CD4-positive, alpha-beta T cell (primary cell): ENCODE data around the gene FAM222B. TPM values are rescaled to one million over a fixed set of nuclear protein-coding genes. Genes with fewer than 3 reads are reported as not detected.
A peak's percentile ranks its signal among the peaks of the same experiment; 100 is the strongest.
"Not testable (repeated sequence)": the region's sequence is repeated elsewhere in the genome, so short reads cannot be mapped to it uniquely, and the experiment has no call there.

Experiments used
- ATAC-seq: fragments of 200-7000 bp; cut with Tn5 transposase; one replicate; pipeline ENCODE4 v1.10.0; 2022; ENCODE audit warnings: mild to moderate bottlenecking; ENCODE audit not compliant: poor library complexity
- CTCF ChIA-PET: fragments of 350-600 bp; sonication (Branson Sonifier 250); formaldehyde crosslinking; loops from one replicate; lab custom pipeline; 2021; ENCODE audit warnings: antibody characterized with exemption, inconsistent platforms; lab: Charles Lee
- POLR2A ChIA-PET: fragments of 350-600 bp; sonication (Branson Sonifier 250); formaldehyde crosslinking; loops from one replicate; lab custom pipeline; 2021; ENCODE audit warnings: antibody characterized with exemption, inconsistent platforms; lab: Charles Lee
- DNase-seq, 14 experiments: peaks; one replicate each; pipeline ENCODE4 v3.0.0-alpha.2; 2013 to 2020; ENCODE audit warnings: mixed read lengths in 2 of 14
- H3K27ac ChIP-seq, 2 donors: one replicate each; pipeline versions ENCODE4 v1.5.1 to v1.7.0; 2013; ENCODE audit warnings: low read length in 2 of 2, low read depth in 1 of 2, mild to moderate bottlenecking in 1 of 2
- H3K27me3 ChIP-seq, 2 experiments: 1 replicate in 1 of 2; 2 replicates in 1 of 2; pipeline versions ENCODE4 v1.6.1 to v1.7.0; 2013; ENCODE audit warnings: low read length in 2 of 2, control low read depth in 1 of 2, mild to moderate bottlenecking in 1 of 2, moderate library complexity in 1 of 2; ENCODE audit not compliant: insufficient read depth in 2 of 2, control insufficient read depth in 1 of 2
- H3K36me3 ChIP-seq: one replicate; pipeline ENCODE4 v1.6.1; 2013; ENCODE audit warnings: low read length, control low read depth; ENCODE audit not compliant: insufficient read depth
- H3K4me1 ChIP-seq: one replicate; pipeline ENCODE4 v1.6.1; 2013; ENCODE audit warnings: low read length, control low read depth; ENCODE audit not compliant: insufficient read depth
- H3K4me3 ChIP-seq: one replicate; pipeline ENCODE4 v1.5.1; 2013; ENCODE audit warnings: mild to moderate bottlenecking, low read length, moderate library complexity
- H3K9me3 ChIP-seq, 2 experiments: 1 replicate in 1 of 2; 2 replicates in 1 of 2; pipeline versions ENCODE4 v1.6.1 to v1.7.0; 2013; ENCODE audit warnings: low read length in 2 of 2, mild to moderate bottlenecking in 2 of 2, control low read depth in 1 of 2, moderate library complexity in 1 of 2; ENCODE audit not compliant: control insufficient read depth in 1 of 2, insufficient read depth in 1 of 2
- H3K27ac Mint-ChIP-seq: one replicate; pipeline ENCODE4 v1.8.0; 2020; ENCODE audit warnings: mixed read lengths
- H3K27me3 Mint-ChIP-seq: one replicate; pipeline ENCODE4 v1.8.0; 2021; ENCODE audit warnings: mixed read lengths
- H3K36me3 Mint-ChIP-seq: one replicate; pipeline ENCODE4 v1.8.0; 2021; ENCODE audit warnings: low read depth, mixed read lengths
- H3K4me1 Mint-ChIP-seq: one replicate; pipeline ENCODE4 v1.8.0; 2021; ENCODE audit warnings: low read depth, mixed read lengths
- H3K4me3 Mint-ChIP-seq: one replicate; pipeline ENCODE4 v1.8.0; 2020; ENCODE audit warnings: mild to moderate bottlenecking, mixed read lengths
- H3K9me3 Mint-ChIP-seq: one replicate; pipeline ENCODE4 v1.8.0; 2020; ENCODE audit warnings: mixed read lengths
- intact Hi-C, 2 experiments: fragments of 100-400 bp; cut with DNase I in 1 of 2; cut with micrococcal nuclease in 1 of 2; formaldehyde crosslinking; loops; one replicate each; pipeline versions ENCODE4 v1.15.1 to v1.9.0; 2023 to 2025; cut with DNase I, micrococcal nuclease
- total RNA-seq, 174 experiments: library from RNA in 2 of 174; stranded (reverse) in 2 of 174; gene quantifications; one replicate each; pipeline ENCODE4 v1.2.3 and lab custom pipeline; 2021 to 2026
- TF ChIP-seq, protein P1 (sequence below): fragments of 200-600 bp; IDR thresholded peaks from one replicate; pipeline ENCODE4 v1.8.0; 2022; ENCODE audit warnings: antibody characterized with exemption, mild to moderate bottlenecking

FAM222B gene
- total RNA-seq, 2 experiments from 2014 or later, result 17.3 to 17.5 TPM

DNA sequence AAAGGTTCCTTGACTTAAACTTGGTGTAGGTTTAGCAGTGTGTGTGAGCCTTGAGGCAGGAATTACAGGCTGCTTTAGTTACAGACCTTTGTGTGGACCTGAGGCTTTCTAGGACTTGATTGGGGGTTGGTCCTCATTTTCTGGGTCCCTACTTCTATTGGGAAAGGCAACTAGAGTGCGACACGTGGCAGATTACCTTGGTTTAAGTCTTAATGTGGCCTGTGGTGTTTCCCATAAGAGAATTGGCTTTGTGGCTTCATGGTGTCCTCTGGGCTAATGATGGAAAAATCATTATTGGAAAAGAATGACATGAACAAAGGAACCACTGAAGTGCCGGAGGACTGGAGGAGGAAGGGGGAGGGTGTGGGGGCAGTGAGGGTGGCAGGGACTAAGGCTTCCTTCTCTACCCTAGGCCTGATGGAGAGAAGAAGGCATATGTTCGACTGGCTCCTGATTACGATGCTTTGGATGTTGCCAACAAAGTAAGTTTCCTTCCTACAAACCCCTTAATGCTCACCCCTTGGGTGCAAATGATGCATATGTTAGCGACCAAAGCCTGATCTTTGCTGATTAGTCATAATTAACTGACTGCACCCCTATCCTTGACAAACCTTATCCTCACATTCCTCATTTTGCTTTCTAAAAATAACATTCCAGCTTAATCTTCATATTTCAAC, 119.3 kb downstream of the FAM222B start:
- POLR2A ChIA-PET, result interaction anchor here (6.5 kb wide), 1 partner anchor 228 kb away, joined by 149 read pairs; the partner anchor contains the start of gene PHF12
- ATAC-seq (no peak), DNase-seq (no peak)
- peaks cover 8% of the 10 kb centered on the region for H3K27me3 Mint-ChIP-seq
- H3K36me3 Mint-ChIP-seq, result peaks cover 66% of the 10 kb centered on the region
- TF ChIP-seq, protein P1, sequence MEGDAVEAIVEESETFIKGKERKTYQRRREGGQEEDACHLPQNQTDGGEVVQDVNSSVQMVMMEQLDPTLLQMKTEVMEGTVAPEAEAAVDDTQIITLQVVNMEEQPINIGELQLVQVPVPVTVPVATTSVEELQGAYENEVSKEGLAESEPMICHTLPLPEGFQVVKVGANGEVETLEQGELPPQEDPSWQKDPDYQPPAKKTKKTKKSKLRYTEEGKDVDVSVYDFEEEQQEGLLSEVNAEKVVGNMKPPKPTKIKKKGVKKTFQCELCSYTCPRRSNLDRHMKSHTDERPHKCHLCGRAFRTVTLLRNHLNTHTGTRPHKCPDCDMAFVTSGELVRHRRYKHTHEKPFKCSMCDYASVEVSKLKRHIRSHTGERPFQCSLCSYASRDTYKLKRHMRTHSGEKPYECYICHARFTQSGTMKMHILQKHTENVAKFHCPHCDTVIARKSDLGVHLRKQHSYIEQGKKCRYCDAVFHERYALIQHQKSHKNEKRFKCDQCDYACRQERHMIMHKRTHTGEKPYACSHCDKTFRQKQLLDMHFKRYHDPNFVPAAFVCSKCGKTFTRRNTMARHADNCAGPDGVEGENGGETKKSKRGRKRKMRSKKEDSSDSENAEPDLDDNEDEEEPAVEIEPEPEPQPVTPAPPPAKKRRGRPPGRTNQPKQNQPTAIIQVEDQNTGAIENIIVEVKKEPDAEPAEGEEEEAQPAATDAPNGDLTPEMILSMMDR, result no peak
- no peak overlapping the region for H3K4me3 ChIP-seq
- no peak overlapping the region for H3K27ac ChIP-seq
- H3K27ac Mint-ChIP-seq, result peak overlapping the region; percentile 67
- peaks cover 82% of the 10 kb centered on the region for H3K4me1 ChIP-seq
- peaks cover 47% of the 10 kb centered on the region for H3K36me3 ChIP-seq
- H3K4me1 Mint-ChIP-seq, result peaks cover 81% of the 10 kb centered on the region
- H3K4me3 Mint-ChIP-seq, result peak overlapping the region; percentile 66
- H3K27me3 ChIP-seq, result no peaks in the 10 kb centered on the region
- intact Hi-C loops, result no loop called here
- H3K9me3 ChIP-seq, result no peaks in the 10 kb centered on the region
- H3K9me3 Mint-ChIP-seq, result no peaks in the 10 kb centered on the region
- CTCF ChIA-PET, result interaction anchor here (1.4 to 10.8 kb wide), 2 partner anchors 24 to 179 kb away, joined by 3 to 373 read pairs; partner anchors contain the start of gene TRAF4

DNA sequence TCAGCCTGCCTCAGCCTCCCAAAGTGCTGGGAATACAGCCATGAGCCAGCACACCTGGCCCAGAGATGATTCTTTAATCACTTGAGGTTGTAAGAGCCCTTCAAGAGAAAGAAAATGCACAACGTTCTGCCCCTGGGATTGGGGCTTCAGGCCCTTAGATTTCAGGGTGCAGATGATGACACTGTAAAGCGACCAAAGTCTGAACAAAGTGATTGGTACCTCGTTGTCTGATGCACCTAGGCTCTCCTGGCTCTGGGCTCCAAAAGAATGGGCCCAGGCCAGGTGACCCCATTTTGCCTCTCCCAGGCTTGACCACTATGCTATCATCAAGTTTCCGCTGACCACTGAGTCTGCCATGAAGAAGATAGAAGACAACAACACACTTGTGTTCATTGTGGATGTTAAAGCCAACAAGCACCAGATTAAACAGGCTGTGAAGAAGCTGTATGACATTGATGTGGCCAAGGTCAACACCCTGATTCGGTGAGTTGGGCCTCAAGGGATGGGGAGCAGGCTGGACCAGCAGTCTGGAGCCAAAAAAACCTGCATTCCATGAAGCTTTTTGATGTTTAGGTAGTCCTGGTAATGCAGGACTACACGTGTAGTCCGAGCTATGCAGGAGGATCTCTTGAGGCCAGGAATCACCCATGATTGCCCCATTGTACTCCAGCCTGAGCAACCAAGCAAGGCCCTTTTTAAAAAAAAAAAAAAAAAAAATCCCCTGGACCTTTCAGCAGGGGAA, 120.0 kb downstream of the FAM222B start:
- TF ChIP-seq, protein P1, result no peak

DNA sequence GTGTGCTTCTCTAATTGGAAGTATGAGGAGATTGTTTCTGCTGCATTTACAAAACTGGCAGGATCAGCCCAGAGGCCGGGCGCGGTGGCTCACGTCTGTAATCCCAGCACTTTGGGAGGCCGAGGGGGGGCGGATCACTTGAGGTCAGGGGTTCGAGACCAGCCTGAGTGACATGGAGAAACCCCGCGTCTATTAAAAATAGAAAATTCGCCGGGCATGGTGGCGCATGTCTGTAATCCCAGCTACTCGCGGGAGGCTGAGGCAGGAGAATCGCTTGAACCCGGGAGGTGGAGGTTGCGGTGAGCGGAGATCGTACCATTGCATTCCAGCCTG, 121.6 kb downstream of the FAM222B start:
- peak overlapping the region; percentile 92 to 95 for H3K27ac ChIP-seq
- DNase-seq, result not testable (repeated sequence)

More for the DNA sequence above, 120.0 kb downstream of the FAM222B start:
- Mint-ChIP-seq H3K9me3 (no peaks in the 10 kb centered on the region), H3K4me1 (peaks cover 80% of the 10 kb centered on the region), H3K27ac (peak overlapping the region; percentile 67), H3K27me3 (peaks cover 13% of the 10 kb centered on the region), H3K4me3 (peak overlapping the region; percentile 39), H3K36me3 (peaks cover 60% of the 10 kb centered on the region)
- no peak for ATAC-seq
- no peak for DNase-seq
- H3K27me3 ChIP-seq, result peaks cover under 1 to 3% of the 10 kb centered on the region in 2 experiments
- H3K27ac ChIP-seq, result no peak overlapping the region
- H3K9me3 ChIP-seq, result no peaks in the 10 kb centered on the region
- ChIA-PET CTCF (interaction anchor here (0.6 to 10.8 kb wide), 4 partner anchors 25 to 180 kb away, joined by 3 to 373 read pairs (median 6); partner anchors contain the start of gene TRAF4), POLR2A (interaction anchor here (1.5 to 4.1 kb wide), 2 partner anchors 12 to 227 kb away, joined by 5 to 110 read pairs; partner anchors contain the start of gene PROCA1)
- peaks cover 80% of the 10 kb centered on the region for H3K4me1 ChIP-seq
- intact Hi-C loops, result no loop called here
- H3K4me3 ChIP-seq, result no peak overlapping the region
- H3K36me3 ChIP-seq, result peaks cover 47% of the 10 kb centered on the region

More for the DNA sequence above, 121.6 kb downstream of the FAM222B start:
- not testable (repeated sequence) for H3K9me3 Mint-ChIP-seq, H3K9me3 ChIP-seq, ATAC-seq
- Histone ChIP-seq H3K27me3 (peaks cover 13 to 17% of the 10 kb centered on the region in 2 experiments), H3K36me3 (peaks cover 47% of the 10 kb centered on the region), H3K4me1 (peaks cover 75% of the 10 kb centered on the region), H3K4me3 (peak overlapping the region; percentile 88)
- Mint-ChIP-seq H3K27ac (peak overlapping the region; percentile 95), H3K4me3 (peak overlapping the region; percentile 97), H3K36me3 (peaks cover 53% of the 10 kb centered on the region), H3K27me3 (peaks cover 19% of the 10 kb centered on the region), H3K4me1 (peaks cover 69% of the 10 kb centered on the region)
- ChIA-PET POLR2A (interaction anchor here (0.8 to 4.1 kb wide), 10 partner anchors 8 to 231 kb away, joined by 3 to 110 read pairs (median 6); partner anchors contain the start of genes BLTP2, NEK8, PROCA1 and SDF2), CTCF (interaction anchor here (1.8 to 3.4 kb wide), 5 partner anchors 8 to 74 kb away, joined by 4 to 21 read pairs (median 11); partner anchors contain the start of genes NEK8 and PROCA1)
- intact Hi-C loops, result loop anchor here (1.0 to 2.0 kb wide), 2 partner anchors 7 to 92 kb away; partner anchors contain the start of gene NEK8 (in 1 of the 2)
